ENCODE results near the gene APH1B.

APH1B gene

GRCh38 chr15:63254991-63255390 is 22.4 kb upstream of the APH1B start:
- peaks cover 93% of the 10 kb centered on the region for H3K36me3 ChIP-seq

GRCh38 chr15:63255489-63255990 is 21.9 kb upstream of the APH1B start:
- no peaks in the 10 kb centered on the region for H3K4me1 ChIP-seq (ENCODE audit: control insufficient read depth in 1 of 2, insufficient read depth in 1 of 2, low read depth in 1 of 2, low read length in 1 of 2)
- H3K27ac ChIP-seq = no peak overlapping the region
- H3K36me3 ChIP-seq = peaks cover 93% of the 10 kb centered on the region
- H3K9me3 ChIP-seq = no peaks in the 10 kb centered on the region
- no peak for TF ChIP-seq CTCF (IDR thresholded peaks at IDR 0.05)
- no peaks in the 10 kb centered on the region for H3K27me3 ChIP-seq
- H3K4me3 ChIP-seq (ENCODE audit: low read depth in 1 of 2, low read length in 1 of 2) = no peak overlapping the region

More at GRCh38 chr15:63254991-63255390, 22.4 kb upstream of the APH1B start:
- Histone ChIP-seq H3K4me1 (ENCODE audit: control insufficient read depth in 1 of 2, insufficient read depth in 1 of 2, low read depth in 1 of 2, low read length in 1 of 2) (no peaks in the 10 kb centered on the region), H3K9me3 (no peaks in the 10 kb centered on the region), H3K27me3 (no peaks in the 10 kb centered on the region), H3K27ac (no peak overlapping the region), H3K4me3 (ENCODE audit: low read depth in 1 of 2, low read length in 1 of 2) (no peak overlapping the region)
- no peak for TF ChIP-seq CTCF (IDR thresholded peaks at IDR 0.05)

- Histone ChIP-seq H3K4me1 (ENCODE audit: control insufficient read depth in 1 of 2, insufficient read depth in 1 of 2, low read depth in 1 of 2, low read length in 1 of 2) (no peaks in the 10 kb centered on the region), H3K27ac (peak overlapping the region; percentile 0), H3K36me3 (peaks cover 93% of the 10 kb centered on the region), H3K4me3 (ENCODE audit: low read depth in 1 of 2, low read length in 1 of 2) (no peak overlapping the region), H3K27me3 (no peaks in the 10 kb centered on the region), H3K9me3 (no peaks in the 10 kb centered on the region)
- no peak for TF ChIP-seq CTCF (IDR thresholded peaks at IDR 0.05)
Observed at GRCh38 chr15:63256433-63257274, 20.8 kb upstream of the APH1B start.

- no peak overlapping the region for H3K27ac ChIP-seq
- no peak for TF ChIP-seq CTCF (IDR thresholded peaks at IDR 0.05)
- peaks cover 97% of the 10 kb centered on the region for H3K36me3 ChIP-seq
Observed at GRCh38 chr15:63258658-63259057, 18.7 kb upstream of the APH1B start.

GRCh38 chr15:63260791-63261190 is 16.6 kb upstream of the APH1B start:
- Histone ChIP-seq H3K4me3 (ENCODE audit: low read depth in 1 of 2, low read length in 1 of 2) (no peak overlapping the region), H3K4me1 (ENCODE audit: control insufficient read depth in 1 of 2, insufficient read depth in 1 of 2, low read depth in 1 of 2, low read length in 1 of 2) (no peaks in the 10 kb centered on the region), H3K36me3 (peaks cover 99% of the 10 kb centered on the region), H3K27me3 (no peaks in the 10 kb centered on the region), H3K27ac (peak overlapping the region; percentile 24), H3K9me3 (no peaks in the 10 kb centered on the region)
- no peak for TF ChIP-seq CTCF (IDR thresholded peaks at IDR 0.05)

More at GRCh38 chr15:63258658-63259057, 18.7 kb upstream of the APH1B start:
- no peak overlapping the region for H3K4me3 ChIP-seq (ENCODE audit: low read depth in 1 of 2, low read length in 1 of 2)
- no peaks in the 10 kb centered on the region for H3K27me3 ChIP-seq
- no peaks in the 10 kb centered on the region for H3K4me1 ChIP-seq (ENCODE audit: control insufficient read depth in 1 of 2, insufficient read depth in 1 of 2, low read depth in 1 of 2, low read length in 1 of 2)
- no peaks in the 10 kb centered on the region for H3K9me3 ChIP-seq
